Measurements from ENCODE around the gene AFF3. TPM values are rescaled to one million over a fixed set of nuclear protein-coding genes. Genes with fewer than 3 reads are reported as not detected.

Gene AFF3
- total and polyA plus RNA-seq, 2 of the 4 experiments (the other 2 are of a cell fraction): 12.9 to 14.3 TPM

- H3K18ac ChIP-seq (ENCODE audit: low read depth, low read length): peak overlapping the region; percentile 98
- no peak for TF ChIP-seq CHD1 (IDR thresholded peaks at IDR 0.05; ENCODE audit: low read depth, low read length)
- no peak for TF ChIP-seq FOS (IDR thresholded peaks at IDR 0.05; ENCODE audit: low read depth, low read length)
- TF ChIP-seq RFX5 (IDR thresholded peaks at IDR 0.05; ENCODE audit: low read depth, low read length): no peak
- no peak for TF ChIP-seq MAZ (IDR thresholded peaks at IDR 0.05; ENCODE audit: borderline replicate concordance, low read depth, low read length)
- no peak for TF ChIP-seq RCOR1 (IDR thresholded peaks at IDR 0.05; ENCODE audit: insufficient replicate concordance, low read length)
- 0 out of 2 replicates have a peak overlapping the region, but pooled peaks have one; percentile 0 for H3K23ac ChIP-seq (ENCODE audit: low read depth, low read length)
- no peak overlapping the region; the same call in 1 of the 2 replicates for H3K14ac ChIP-seq (replicated peaks; ENCODE audit: low read depth, low read length)
- peak overlapping the region; percentile 99 for H4K5ac ChIP-seq (ENCODE audit: low read depth, low read length)
- H2BK15ac ChIP-seq (ENCODE audit: low read depth, low read length): peak overlapping the region; percentile 53; the same call in 1 of the 3 replicates
- no TSS peak for BruUV-seq (replicated peaks)
- intact Hi-C loops (cut with micrococcal nuclease) (no loop called here), dilution Hi-C loops (cut with HindIII; ENCODE audit: low sequenced_read_pairs, unreplicated experiment) (no loop called here), in situ Hi-C loops (cut with MboI; ENCODE audit: low sequenced_read_pairs) (no loop called here)
- H3K27ac ChIP-seq (ENCODE audit: insufficient read depth, low read length): peak overlapping the region; percentile 20; the same call in 1 of the 2 replicates
- H3K4me3 ChIP-seq (ENCODE audit: insufficient read depth, low read depth, low read length): no peak overlapping the region
- no peak overlapping the region for H2AFZ ChIP-seq (replicated peaks; ENCODE audit: low read length, poor library complexity)
- no peak overlapping the region; the same call in 1 of the 2 replicates for H3K56ac ChIP-seq (ENCODE audit: extremely low read depth, insufficient read depth, low read length)
- peak overlapping the region; percentile 77; the same call in 1 of the 2 replicates for H2AK5ac ChIP-seq (ENCODE audit: low read depth, low read length)
- H3K9me3 ChIP-seq (ENCODE audit: control insufficient read depth, insufficient read depth, low read length): no peaks in the 10 kb centered on the region
- peak overlapping the region; percentile 42 for H3K4ac ChIP-seq (ENCODE audit: low read depth, low read length)
- H3K9ac ChIP-seq (ENCODE audit: low read depth, low read length): no peak overlapping the region
- H4K20me1 ChIP-seq (ENCODE audit: insufficient read depth, low read length): no peaks in the 10 kb centered on the region
- peak overlapping the region; percentile 72 for H4K91ac ChIP-seq (ENCODE audit: insufficient read depth, low read depth, low read length)
- peak overlapping the region; percentile 36; the same call in 1 of the 2 replicates for H2BK20ac ChIP-seq (ENCODE audit: low read depth, low read length)
- H3K36me3 ChIP-seq (ENCODE audit: control insufficient read depth, insufficient read depth, low read length): peaks cover 21% of the 10 kb centered on the region; the same call in 1 of the 2 replicates
- ChIA-PET CTCF (no interaction called here), POLR2A (ENCODE audit: unreplicated experiment) (no interaction called here)
- peaks cover 6 to 9% of the 10 kb centered on the region in 2 experiments for H3K79me1 ChIP-seq (ENCODE audit: low read depth in 1 of 2, low read length in 2 of 2)
- no peak overlapping the region for H2BK5ac ChIP-seq (ENCODE audit: low read depth, low read length, poor library complexity, severe bottlenecking)
- H3K4me2 ChIP-seq (ENCODE audit: low read depth, low read length): no peak overlapping the region
- no peak overlapping the region for H2AK9ac ChIP-seq (replicated peaks; ENCODE audit: low read depth, low read length, poor library complexity)
- peak overlapping the region; percentile 6 to 37; a peak in 2 of 4 replicates for H4K8ac ChIP-seq (ENCODE audit: low read depth in 2 of 2, low read length in 2 of 2)
- peaks cover 5% of the 10 kb centered on the region; the same call in 1 of the 2 replicates for H3K9me1 ChIP-seq (ENCODE audit: insufficient read depth, low read length)
- H2BK120ac ChIP-seq (ENCODE audit: low read depth, low read length): no peak overlapping the region
- DNase-seq (no peak), ATAC-seq (ENCODE audit: low read depth) (no peak)
- WGBS, 2 experiments (ENCODE audit: extremely low coverage in 2 of 2, insufficient read length in 1 of 2): no CpG with 5 or more reads among the region's 2 CpGs
- peaks cover 17% of the 10 kb centered on the region for H3K4me1 ChIP-seq (ENCODE audit: control insufficient read depth, insufficient read depth, low read length)
- H3K27me3 ChIP-seq (ENCODE audit: control insufficient read depth, insufficient read depth, low read length): no peaks in the 10 kb centered on the region
Measured at GRCh38 chr2:99980176-99980575, 162.2 kb downstream of the AFF3 start.

All from IMR-90 (cell line).